ENCODE measurements around the gene HLA-DQA1. TPM values are rescaled to one million over a fixed set of nuclear protein-coding genes. Genes with fewer than 3 reads are reported as not detected.

HLA-DQA1 gene
- not detected in 5 replicates for total RNA-seq (2022; extraction: Qiagen RNA extraction; ENCODE audit: low read depth)

GRCh38 chr6:32637219-32637880, at the start of gene HLA-DQA1:
Gene HLA-DQA1 (plus strand): TSS chr6:32637406. CDS start chr6:32637459, 53 bp downstream.

GRCh38 chr6:32589596-32590449, 47.4 kb upstream of the HLA-DQA1 start, which contains the start of gene HLA-DRB1:
Gene HLA-DRB1 (minus strand): TSS chr6:32589848. CDS start chr6:32589742, 106 bp downstream.

GRCh38 chr6:32666420-32667300, 29.5 kb downstream of the HLA-DQA1 start, which contains the start of gene HLA-DQB1:
Gene HLA-DQB1 (minus strand): TSS chr6:32666657. CDS start chr6:32666607, 50 bp downstream.

Other genes with a start within 250 kb of the HLA-DQA1 start
- gene BTNL2, start 230.2 kb upstream of the HLA-DQA1 start, total RNA-seq (2022; extraction: Qiagen RNA extraction; ENCODE audit: low read depth): not detected in 5 replicates
- not detected in 5 replicates for gene HLA-DRA, start 197.5 kb upstream of the HLA-DQA1 start, total RNA-seq (2022; extraction: Qiagen RNA extraction; ENCODE audit: low read depth)
- not detected in 5 replicates for gene HLA-DRB5, start 107.1 kb upstream of the HLA-DQA1 start, total RNA-seq (2022; extraction: Qiagen RNA extraction; ENCODE audit: low read depth)
- gene HLA-DRB1, start 47.6 kb upstream of the HLA-DQA1 start, total RNA-seq (2022; extraction: Qiagen RNA extraction; ENCODE audit: low read depth): not detected in 5 replicates
- not detected in 5 replicates for gene HLA-DQB1, start 29.3 kb downstream of the HLA-DQA1 start, total RNA-seq (2022; extraction: Qiagen RNA extraction; ENCODE audit: low read depth)
- gene HLA-DQA2, start 104.0 kb downstream of the HLA-DQA1 start, total RNA-seq (2022; extraction: Qiagen RNA extraction; ENCODE audit: low read depth): not detected in 5 replicates
- not detected in 5 replicates for gene HLA-DQB2, start 126.1 kb downstream of the HLA-DQA1 start, total RNA-seq (2022; extraction: Qiagen RNA extraction; ENCODE audit: low read depth)
- 0.16 to 0.23 TPM in 2 of 5 replicates, not detected in the others for gene HLA-DOB, start 179.6 kb downstream of the HLA-DQA1 start, total RNA-seq (2022; extraction: Qiagen RNA extraction; ENCODE audit: low read depth)
- 10.9 to 20.6 TPM (median 17.8 TPM) in 5 replicates for gene TAP2, start 201.3 kb downstream of the HLA-DQA1 start, total RNA-seq (2022; extraction: Qiagen RNA extraction; ENCODE audit: low read depth)
- gene PSMB8, start 206.6 kb downstream of the HLA-DQA1 start, total RNA-seq (2022; extraction: Qiagen RNA extraction; ENCODE audit: low read depth): 18.6 to 22.5 TPM (median 20.0 TPM) in 5 replicates
- gene TAP1, start 216.3 kb downstream of the HLA-DQA1 start, total RNA-seq (2022; extraction: Qiagen RNA extraction; ENCODE audit: low read depth): 28.3 to 38.6 TPM (median 34.4 TPM) in 5 replicates
- 15.8 to 24.7 TPM (median 19.0 TPM) in 5 replicates for gene PSMB9, start 216.8 kb downstream of the HLA-DQA1 start, total RNA-seq (2022; extraction: Qiagen RNA extraction; ENCODE audit: low read depth)

All from A549 treated with ZK216348 at 1 μM for 4 hours (cell line).